Nephron progenitor cell (in vitro differentiated cells): Measurements from ENCODE around the gene GNG4.
"Not testable (repeated sequence)": the region's sequence is repeated elsewhere in the genome, so short reads cannot be mapped to it uniquely, and the experiment has no call there.

ENCODE experiments used
- DNase-seq: peaks from one replicate; pipeline ENCODE4 v3.0.0; 2021
- H3K27ac Mint-ChIP-seq: 2 replicates; pipeline ENCODE4 v1.8.0; 2021; ENCODE audit warnings: mild to moderate bottlenecking, moderate library complexity, mixed read lengths
- H3K27me3 Mint-ChIP-seq: 2 replicates; pipeline ENCODE4 v1.8.0; 2021; ENCODE audit warnings: mild to moderate bottlenecking, low read depth, mixed read lengths; ENCODE audit not compliant: poor library complexity
- H3K36me3 Mint-ChIP-seq: 2 replicates; pipeline ENCODE4 v1.8.0; 2021; ENCODE audit warnings: low read depth, mixed read lengths
- H3K4me1 Mint-ChIP-seq: 2 replicates; pipeline ENCODE4 v1.8.0; 2021; ENCODE audit warnings: mixed read lengths
- H3K4me3 Mint-ChIP-seq: 2 replicates; pipeline ENCODE4 v1.8.0; 2021; ENCODE audit warnings: mild to moderate bottlenecking, moderate library complexity, mixed read lengths
- H3K9me3 Mint-ChIP-seq: 2 replicates; pipeline ENCODE4 v1.8.0; 2021; ENCODE audit warnings: mild to moderate bottlenecking, moderate library complexity, mixed read lengths
- TF ChIP-seq, protein P1 (sequence below): fragments of 200-600 bp; sonication (generic); IDR thresholded peaks from 2 replicates; pipeline ENCODE4 v1.5.0; 2021; ENCODE audit warnings: antibody characterized with exemption

Gene GNG4

DNA sequence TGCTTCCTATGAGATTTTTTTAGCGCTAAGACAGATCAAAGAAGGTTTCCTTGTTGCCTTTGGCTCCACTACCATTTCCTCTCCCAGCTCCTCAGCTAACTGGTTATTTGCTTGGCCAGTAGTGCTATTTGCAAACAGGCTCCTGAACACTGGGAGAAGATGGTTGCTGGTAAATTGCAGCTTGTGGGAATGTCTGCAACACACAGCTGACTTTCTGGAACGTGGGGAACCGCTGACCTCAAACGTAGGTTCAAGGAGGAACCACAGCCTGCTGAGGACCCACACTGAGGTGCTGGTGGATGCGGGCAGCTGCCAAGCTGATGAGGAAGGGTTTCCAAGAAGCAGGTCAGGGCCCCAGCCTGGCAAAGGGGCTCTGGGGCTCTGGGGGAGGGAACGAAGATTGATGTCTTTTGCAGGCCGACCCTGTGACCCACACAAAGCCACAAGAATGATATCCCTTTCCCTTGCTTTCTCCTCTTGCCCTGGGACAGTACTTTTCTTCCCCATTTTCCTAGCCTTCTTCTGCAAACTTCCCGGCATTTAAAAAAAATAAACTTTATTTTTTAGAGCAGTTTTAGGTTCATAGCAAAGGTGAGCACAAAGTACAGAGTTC lies 24.8 kb downstream of the GNG4 start:
- Mint-ChIP-seq H3K9me3 (no peaks in the 10 kb centered on the region), H3K27me3 (no peaks in the 10 kb centered on the region), H3K27ac (no peak overlapping the region), H3K4me1 (peaks cover 41% of the 10 kb centered on the region), H3K4me3 (no peak overlapping the region), H3K36me3 (no peaks in the 10 kb centered on the region)
- TF ChIP-seq, protein P1, sequence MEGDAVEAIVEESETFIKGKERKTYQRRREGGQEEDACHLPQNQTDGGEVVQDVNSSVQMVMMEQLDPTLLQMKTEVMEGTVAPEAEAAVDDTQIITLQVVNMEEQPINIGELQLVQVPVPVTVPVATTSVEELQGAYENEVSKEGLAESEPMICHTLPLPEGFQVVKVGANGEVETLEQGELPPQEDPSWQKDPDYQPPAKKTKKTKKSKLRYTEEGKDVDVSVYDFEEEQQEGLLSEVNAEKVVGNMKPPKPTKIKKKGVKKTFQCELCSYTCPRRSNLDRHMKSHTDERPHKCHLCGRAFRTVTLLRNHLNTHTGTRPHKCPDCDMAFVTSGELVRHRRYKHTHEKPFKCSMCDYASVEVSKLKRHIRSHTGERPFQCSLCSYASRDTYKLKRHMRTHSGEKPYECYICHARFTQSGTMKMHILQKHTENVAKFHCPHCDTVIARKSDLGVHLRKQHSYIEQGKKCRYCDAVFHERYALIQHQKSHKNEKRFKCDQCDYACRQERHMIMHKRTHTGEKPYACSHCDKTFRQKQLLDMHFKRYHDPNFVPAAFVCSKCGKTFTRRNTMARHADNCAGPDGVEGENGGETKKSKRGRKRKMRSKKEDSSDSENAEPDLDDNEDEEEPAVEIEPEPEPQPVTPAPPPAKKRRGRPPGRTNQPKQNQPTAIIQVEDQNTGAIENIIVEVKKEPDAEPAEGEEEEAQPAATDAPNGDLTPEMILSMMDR, result no peak
- DNase-seq, result peak; percentile 28

DNA sequence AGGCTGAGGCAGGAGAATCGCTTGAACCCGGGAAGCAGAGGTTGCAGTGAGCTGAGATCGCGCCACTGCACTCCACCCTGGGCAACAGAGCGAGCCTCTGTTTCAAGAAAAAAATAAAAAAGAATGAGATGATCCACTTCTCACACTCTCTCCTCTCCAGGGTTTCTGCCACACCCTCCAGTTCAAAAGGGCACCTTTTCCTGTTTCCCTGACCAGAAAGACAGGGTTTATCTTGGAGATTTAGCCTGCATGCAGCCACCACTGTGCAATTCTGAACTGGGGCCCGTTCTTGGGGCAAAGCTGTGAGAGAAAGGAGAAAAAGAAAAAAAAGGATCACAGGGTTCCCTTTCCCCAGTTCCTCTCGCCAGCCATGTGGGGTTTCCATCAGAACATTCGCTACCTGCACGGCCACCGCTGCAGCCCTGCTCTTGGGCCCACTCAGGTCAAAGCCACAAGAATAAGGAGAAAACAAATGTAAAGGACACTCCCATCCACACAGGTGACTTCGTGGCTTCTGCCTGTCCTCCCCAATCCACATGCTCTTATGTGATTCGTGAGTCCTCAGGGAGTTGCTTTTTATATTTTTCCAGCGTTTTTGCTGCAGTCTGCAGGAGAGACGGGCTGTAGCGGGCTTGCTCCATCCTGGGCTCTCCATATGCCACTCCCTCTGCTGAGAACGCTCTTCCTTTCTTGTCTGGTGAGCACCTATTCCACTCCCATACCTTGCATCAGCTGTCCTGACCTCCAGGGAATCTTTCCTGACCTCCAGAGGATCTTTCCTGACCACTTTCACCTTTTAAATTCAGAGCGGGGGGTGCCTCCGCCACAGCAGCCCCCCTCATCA lies 26.4 kb downstream of the GNG4 start:
- Mint-ChIP-seq H3K27me3 (no peaks in the 10 kb centered on the region), H3K27ac (peak overlapping the region; percentile 97), H3K4me1 (peaks cover 38% of the 10 kb centered on the region), H3K36me3 (no peaks in the 10 kb centered on the region), H3K4me3 (no peak overlapping the region), H3K9me3 (no peaks in the 10 kb centered on the region)
- no peak for DNase-seq
- TF ChIP-seq, protein P1, result no peak

DNA sequence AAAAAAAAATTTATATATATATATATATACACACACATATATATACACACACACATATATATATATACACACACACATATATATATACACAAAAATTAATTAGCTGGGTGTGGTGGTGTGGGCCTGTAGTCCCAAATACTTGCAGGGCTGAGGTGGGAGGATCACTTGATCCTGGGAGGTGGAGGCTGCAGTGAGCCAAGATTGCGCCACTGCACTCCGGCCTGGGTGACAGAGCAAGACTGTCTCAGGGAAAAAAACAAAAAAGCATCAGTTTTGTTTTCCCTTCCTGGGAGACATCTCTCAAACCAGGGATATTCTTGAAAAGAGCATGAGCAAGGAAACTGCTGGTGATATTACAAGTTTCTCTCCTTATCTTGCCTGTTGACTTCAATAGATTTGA lies 30.4 kb downstream of the GNG4 start:
- not testable (repeated sequence) for H3K9me3 Mint-ChIP-seq, DNase-seq, H3K4me3 Mint-ChIP-seq, H3K27ac Mint-ChIP-seq, H3K36me3 Mint-ChIP-seq, H3K27me3 Mint-ChIP-seq
- peaks cover 26% of the 10 kb centered on the region for H3K4me1 Mint-ChIP-seq

DNA sequence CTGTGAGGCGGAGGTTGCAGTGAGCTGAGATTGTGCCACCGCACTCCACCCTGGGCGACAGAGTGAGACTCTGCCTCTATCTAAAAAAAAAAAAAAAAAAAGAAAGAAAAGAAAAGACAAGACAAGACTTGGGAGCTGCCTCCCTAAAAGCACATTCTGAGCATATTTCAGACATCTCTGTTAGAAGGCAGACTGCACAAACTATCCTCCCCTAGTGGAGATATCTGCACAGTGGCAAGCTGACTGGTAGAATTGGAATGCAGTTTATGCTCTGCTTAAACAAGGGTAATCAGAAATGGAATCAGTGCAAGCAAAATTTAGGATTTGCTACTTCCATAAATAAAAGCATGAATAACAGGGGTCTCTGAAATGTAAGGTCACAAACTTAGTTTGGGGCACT lies 31.8 kb downstream of the GNG4 start:
- H3K27ac Mint-ChIP-seq, result no peak overlapping the region
- H3K4me3 Mint-ChIP-seq, result no peak overlapping the region
- TF ChIP-seq, protein P1, result no peak
- peaks cover 17% of the 10 kb centered on the region for H3K4me1 Mint-ChIP-seq
- H3K36me3 Mint-ChIP-seq, result no peaks in the 10 kb centered on the region
- DNase-seq, result no peak
- no peaks in the 10 kb centered on the region for H3K27me3 Mint-ChIP-seq
- no peaks in the 10 kb centered on the region for H3K9me3 Mint-ChIP-seq

DNA sequence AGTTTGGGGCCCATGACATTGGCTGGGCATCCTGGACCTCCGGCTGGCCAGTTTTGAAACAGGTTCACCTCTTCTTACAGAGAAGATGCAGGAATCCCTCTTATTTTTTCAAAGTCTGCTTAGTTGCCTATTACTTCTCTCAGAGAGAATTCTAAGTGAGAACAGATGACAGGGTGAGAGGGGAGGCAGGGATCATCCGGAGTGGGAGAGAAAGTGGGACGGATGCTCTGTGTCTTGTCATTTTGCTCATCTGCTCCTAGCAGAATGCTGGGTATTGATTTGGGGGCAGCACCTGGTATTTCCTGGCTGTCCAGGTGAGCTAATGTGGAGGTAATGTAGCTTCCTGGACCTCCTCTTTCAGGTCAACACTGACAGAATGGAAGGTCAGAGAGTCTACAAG lies 32.4 kb downstream of the GNG4 start:
- Mint-ChIP-seq H3K27ac (no peak overlapping the region), H3K4me1 (peaks cover 14% of the 10 kb centered on the region), H3K4me3 (no peak overlapping the region), H3K36me3 (no peaks in the 10 kb centered on the region), H3K9me3 (no peaks in the 10 kb centered on the region), H3K27me3 (no peaks in the 10 kb centered on the region)
- TF ChIP-seq, protein P1, result no peak
- DNase-seq, result no peak

DNA sequence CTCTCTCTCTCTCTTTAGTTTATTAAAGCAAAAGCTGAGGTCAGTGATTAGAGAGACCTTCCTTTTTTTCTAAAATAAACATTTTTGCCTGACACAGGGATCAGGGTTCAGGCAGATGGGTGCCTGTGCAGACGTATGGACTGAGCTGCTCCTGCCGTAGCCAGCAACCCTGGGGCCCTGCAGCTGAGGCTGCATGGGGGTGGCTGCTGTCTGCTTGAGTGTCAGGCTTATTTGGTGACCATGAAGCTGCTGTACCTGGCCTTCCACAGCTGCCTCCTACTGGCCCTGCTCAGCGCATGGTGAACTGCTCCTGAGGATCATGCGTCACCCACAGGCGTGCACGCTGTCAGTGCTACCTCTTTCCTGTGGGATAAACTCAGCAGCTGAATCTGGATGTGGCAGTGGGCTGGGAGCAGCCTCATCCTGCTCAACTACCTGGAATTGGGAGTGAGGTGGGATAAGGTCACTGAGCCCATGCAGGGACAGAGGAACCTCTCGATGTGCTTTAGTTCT lies 35.1 kb downstream of the GNG4 start:
- H3K9me3 Mint-ChIP-seq, result no peaks in the 10 kb centered on the region
- H3K4me3 Mint-ChIP-seq, result no peak overlapping the region
- no peak for DNase-seq
- peaks cover 3% of the 10 kb centered on the region for H3K27me3 Mint-ChIP-seq
- H3K36me3 Mint-ChIP-seq, result no peaks in the 10 kb centered on the region
- TF ChIP-seq, protein P1, result no peak
- peaks cover 12% of the 10 kb centered on the region for H3K4me1 Mint-ChIP-seq
- H3K27ac Mint-ChIP-seq, result no peak overlapping the region
